H1 (cell line): Measurements from ENCODE around the gene RPS5.

Experiments used
- CTCF ChIP-seq, 3 experiments: IDR thresholded peaks; 1 replicate in 2 of 3; 2 replicates in 1 of 3; pipeline versions ENCODE4 v1.5.1 to v1.6.1; 2011; ENCODE audit warnings: low read length in 3 of 3, mild to moderate bottlenecking in 3 of 3, inconsistent platforms in 2 of 3, low read depth in 1 of 3, moderate library complexity in 1 of 3; ENCODE audit not compliant: insufficient read depth in 1 of 3; ENCODE audit errors: control extremely low read depth in 1 of 3
- GABPA ChIP-seq: IDR thresholded peaks from 2 replicates; pipeline ENCODE4 v1.6.1; 2011; ENCODE audit warnings: mild to moderate bottlenecking, low read length, moderate library complexity, borderline replicate concordance; ENCODE audit not compliant: insufficient read depth
- POLR2AphosphoS5 ChIP-seq: IDR thresholded peaks from 2 replicates; pipeline ENCODE4 v1.6.1; 2011; ENCODE audit warnings: low read depth, low read length
- RAD21 ChIP-seq, 2 experiments: IDR thresholded peaks in 1 of 2; conservative IDR thresholded peaks in 1 of 2; 2 replicates each; pipeline ENCODE4 v1.6.1; 2011; ENCODE audit warnings: low read depth in 2 of 2, low read length in 2 of 2, improper control_type of control experiment in 1 of 2, inconsistent platforms in 1 of 2, mild to moderate bottlenecking in 1 of 2, moderate library complexity in 1 of 2
- SAP30 ChIP-seq: fragments of 300-600 bp; sonication (generic); IDR thresholded peaks from 2 replicates; pipeline ENCODE4 v1.7.1; 2012; ENCODE audit warnings: low read length, moderate library complexity, mild to moderate bottlenecking, inconsistent platforms; ENCODE audit not compliant: insufficient read depth, insufficient replicate concordance
- USF2 ChIP-seq: IDR thresholded peaks from 2 replicates; pipeline ENCODE4 v1.6.1; 2011; ENCODE audit warnings: low read length, improper control_type of control experiment

DNA sequence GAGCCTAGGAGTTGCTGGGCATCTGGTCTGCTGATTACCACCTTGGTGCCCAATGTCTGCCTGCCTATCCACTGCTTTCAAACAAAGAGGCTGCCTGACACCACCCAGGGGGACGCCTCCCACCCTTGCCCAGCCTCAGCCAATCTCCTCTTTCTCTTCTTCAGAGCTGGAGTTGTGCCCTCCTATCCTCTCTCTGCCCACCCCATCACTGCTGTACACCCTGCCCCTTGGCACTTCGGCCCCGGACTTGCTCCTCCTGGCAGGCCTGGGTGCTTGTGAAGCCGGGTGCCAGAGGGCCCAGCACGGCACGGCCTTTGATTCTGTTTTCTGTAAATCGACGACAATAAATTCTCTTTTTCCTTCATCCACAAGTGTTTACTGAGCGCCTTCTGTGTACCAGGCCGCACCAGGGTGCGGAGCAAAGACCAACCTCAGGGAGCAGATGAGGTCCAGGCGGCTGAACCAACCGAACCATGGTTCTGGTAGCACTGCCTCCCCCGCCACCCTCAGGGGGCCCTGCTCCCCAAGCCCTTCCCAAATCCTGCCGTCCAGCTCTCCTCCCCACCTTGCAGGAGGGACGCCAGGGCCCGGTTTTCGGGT lies 13.3 kb downstream of the RPS5 start:
- TF ChIP-seq SAP30 (no peak), POLR2AphosphoS5 (no peak), CTCF (IDR thresholded peaks at IDR 0.05; ENCODE audit: control extremely low read depth in 1 of 3, insufficient read depth in 1 of 3, low read depth in 1 of 3, low read length in 3 of 3) (no peak), GABPA (no peak), USF2 (no peak), RAD21 (IDR thresholded peaks at IDR 0.05 in 1 of 2, conservative IDR thresholded peaks at IDR 0.05 in 1 of 2; ENCODE audit: low read depth in 2 of 2, low read length in 2 of 2) (no peak)
